H1 (cell line): ENCODE data around the gene RENBP. TPM values are rescaled to one million over a fixed set of nuclear protein-coding genes. Genes with fewer than 3 reads are reported as not detected.

ENCODE experiments used
- CTCF ChIA-PET: fragments of 300-600 bp; sonication (Branson Sonifier 250); formaldehyde crosslinking; loops from one replicate; lab custom pipeline; 2021; ENCODE audit not compliant: partially characterized antibody; lab: Charles Lee
- POLR2A ChIA-PET: fragments of 300-600 bp; sonication (Branson Sonifier 250); formaldehyde crosslinking; loops from one replicate; lab custom pipeline; 2021; ENCODE audit warnings: inconsistent platforms; ENCODE audit not compliant: partially characterized antibody; lab: Charles Lee
- DNase-seq, 2 experiments: peaks; one replicate each; pipeline versions ENCODE4 v3.0.0 to v3.0.0-alpha.2; 2010 to 2022; ENCODE audit warnings: low spot score in 2 of 2, low read depth in 1 of 2, mixed read lengths in 1 of 2
- FAIRE-seq: peaks from 2 replicates; lab custom pipeline; 2011; peaks lifted over from hg19 to GRCh38; lab: Jason Lieb, UNC
- H2AFZ ChIP-seq: 2 replicates; pipeline ENCODE4 v1.8.1; 2012; ENCODE audit warnings: low read length, inconsistent platforms
- H2AK5ac ChIP-seq: 2 replicates; pipeline ENCODE4 v1.6.1; 2013; ENCODE audit warnings: low read depth, low read length
- H2BK120ac ChIP-seq: replicated peaks from 2 replicates; pipeline ENCODE3; 2013; ENCODE audit warnings: low read depth, low read length, inconsistent platforms
- H2BK12ac ChIP-seq: 2 replicates; pipeline ENCODE4 v1.6.1; 2013; ENCODE audit warnings: low read depth, low read length
- H2BK15ac ChIP-seq: 2 replicates; pipeline ENCODE4 v1.6.1; 2013; ENCODE audit warnings: low read length
- H2BK20ac ChIP-seq: 2 replicates; pipeline ENCODE4 v1.6.1; 2013; ENCODE audit warnings: low read length
- H2BK5ac ChIP-seq: 2 replicates; pipeline ENCODE4 v1.6.1; 2013; ENCODE audit warnings: low read depth, low read length
- H3K14ac ChIP-seq: 2 replicates; pipeline ENCODE4 v1.6.1; 2013; ENCODE audit warnings: inconsistent platforms; ENCODE audit not compliant: insufficient read length
- H3K18ac ChIP-seq: 2 replicates; pipeline ENCODE4 v1.6.1; 2013; ENCODE audit warnings: low read length; ENCODE audit errors: extremely low read depth
- H3K23ac ChIP-seq: 2 replicates; pipeline ENCODE4 v1.6.1; 2013; ENCODE audit warnings: inconsistent platforms; ENCODE audit not compliant: insufficient read length
- H3K23me2 ChIP-seq: 2 replicates; pipeline ENCODE4 v1.6.1; 2013; ENCODE audit warnings: low read depth, low read length
- H3K27ac ChIP-seq: 2 replicates; pipeline ENCODE4 v1.6.1; 2011; ENCODE audit warnings: low read depth, low read length, inconsistent platforms
- H3K27me3 ChIP-seq, 4 experiments: replicated peaks in 1 of 4; 1 replicate in 1 of 4; 2 replicates in 3 of 4; pipeline versions ENCODE4 v1.6.1 to v1.8.1; 2011 to 2013; ENCODE audit warnings: low read length in 3 of 4, mild to moderate bottlenecking in 3 of 4, inconsistent platforms in 2 of 4, mixed read lengths in 2 of 4, moderate library complexity in 1 of 4; ENCODE audit not compliant: control insufficient read depth in 3 of 4, insufficient read depth in 3 of 4; ENCODE audit errors: extremely low read depth in 1 of 4
- H3K36me3 ChIP-seq, 4 experiments: 2 replicates each; pipeline versions ENCODE4 v1.6.1 to v1.8.1; 2011 to 2013; ENCODE audit warnings: mild to moderate bottlenecking in 4 of 4, low read length in 3 of 4, moderate library complexity in 2 of 4, control low read depth in 1 of 4, inconsistent platforms in 1 of 4; ENCODE audit not compliant: insufficient read depth in 4 of 4, control insufficient read depth in 2 of 4
- H3K4ac ChIP-seq: replicated peaks from 2 replicates; pipeline ENCODE3; 2013; ENCODE audit warnings: low read length, low read depth, mixed read lengths, inconsistent platforms; ENCODE audit not compliant: insufficient read length
- H3K4me1 ChIP-seq, 4 experiments: replicated peaks in 1 of 4; 1 replicate in 1 of 4; 2 replicates in 3 of 4; pipeline versions ENCODE4 v1.6.1 to v1.8.1; 2011 to 2013; ENCODE audit warnings: low read length in 3 of 4, inconsistent platforms in 2 of 4, mixed read lengths in 1 of 4; ENCODE audit not compliant: insufficient read depth in 4 of 4, control insufficient read depth in 3 of 4
- H3K4me2 ChIP-seq, 2 experiments: 2 replicates each; pipeline versions ENCODE4 v1.6.1 to v1.8.1; 2011 to 2013; ENCODE audit warnings: low read depth in 2 of 2, low read length in 2 of 2, control low read depth in 1 of 2, inconsistent platforms in 1 of 2, mild to moderate bottlenecking in 1 of 2; ENCODE audit not compliant: insufficient read depth in 1 of 2
- H3K4me3 ChIP-seq, 4 experiments: fragments of 200-600, 300-600 bp in 1 of 4; sonication (generic), shearing (Covaris generic), sonication (Bioruptor Twin) in 1 of 4; 2 replicates each; pipeline versions ENCODE4 v1.5.1 to v1.8.1; 2011 to 2016; ENCODE audit warnings: low read length in 4 of 4, low read depth in 3 of 4, control low read depth in 2 of 4, inconsistent platforms in 2 of 4, mild to moderate bottlenecking in 2 of 4, mixed read lengths in 1 of 4, moderate library complexity in 1 of 4; ENCODE audit not compliant: insufficient read depth in 2 of 4; ENCODE audit errors: extremely low read depth in 1 of 4
- H3K56ac ChIP-seq: replicated peaks from 2 replicates; pipeline ENCODE3; 2013; ENCODE audit warnings: low read depth, mild to moderate bottlenecking, mixed read lengths, low read length, inconsistent platforms; ENCODE audit not compliant: insufficient read length
- H3K79me1 ChIP-seq: 2 replicates; pipeline ENCODE4 v1.6.1; 2013; ENCODE audit warnings: low read depth, low read length, control low read depth
- H3K79me2 ChIP-seq, 2 experiments: 2 replicates each; pipeline versions ENCODE4 v1.6.1 to v1.8.1; 2012 to 2013; ENCODE audit warnings: low read length in 2 of 2, mild to moderate bottlenecking in 2 of 2, inconsistent platforms in 1 of 2; ENCODE audit not compliant: insufficient read depth in 2 of 2, control insufficient read depth in 1 of 2
- H3K9ac ChIP-seq, 4 experiments: replicated peaks in 1 of 4; 1 replicate in 1 of 4; 2 replicates in 3 of 4; pipeline versions ENCODE4 v1.6.1 to v1.8.1; 2011 to 2013; ENCODE audit warnings: low read depth in 3 of 4, low read length in 3 of 4, control low read depth in 2 of 4, mild to moderate bottlenecking in 2 of 4, moderate library complexity in 2 of 4, inconsistent platforms in 1 of 4; ENCODE audit errors: extremely low read depth in 1 of 4
- H3K9me3 ChIP-seq, 2 experiments: 2 replicates each; pipeline versions ENCODE4 v1.6.1 to v1.8.1; 2012 to 2013; ENCODE audit warnings: mild to moderate bottlenecking in 2 of 2, moderate library complexity in 2 of 2, control low read depth in 1 of 2, inconsistent platforms in 1 of 2, low read depth in 1 of 2, low read length in 1 of 2, mixed read lengths in 1 of 2; ENCODE audit not compliant: insufficient read depth in 2 of 2
- H4K20me1 ChIP-seq, 2 experiments: replicated peaks in 1 of 2; 2 replicates each; pipeline versions ENCODE3 to v1.8.1; 2011 to 2013; ENCODE audit warnings: inconsistent platforms in 2 of 2, low read length in 2 of 2, mild to moderate bottlenecking in 1 of 2; ENCODE audit not compliant: insufficient read depth in 2 of 2, control insufficient read depth in 1 of 2
- H4K5ac ChIP-seq: 2 replicates; pipeline ENCODE4 v1.6.1; 2013; ENCODE audit warnings: low read length, low read depth, mixed read lengths, inconsistent platforms; ENCODE audit not compliant: insufficient read length
- H4K8ac ChIP-seq: 2 replicates; pipeline ENCODE4 v1.8.0; 2013; ENCODE audit warnings: mild to moderate bottlenecking, moderate library complexity, low read length, inconsistent platforms; ENCODE audit not compliant: insufficient read depth; ENCODE audit errors: extremely low read depth
- H4K91ac ChIP-seq: replicated peaks from 2 replicates; pipeline ENCODE3; 2013; ENCODE audit warnings: low read length, mixed read lengths, inconsistent platforms; ENCODE audit not compliant: insufficient read length
- ATF3 ChIP-seq: IDR thresholded peaks from 2 replicates; pipeline ENCODE4 v1.6.1; 2011; ENCODE audit warnings: low read depth, mild to moderate bottlenecking, low read length; ENCODE audit not compliant: insufficient read depth
- CBX8 ChIP-seq: fragments of 300-800, 300-1000 bp; sonication (generic); IDR thresholded peaks from 2 replicates; pipeline ENCODE4 v1.7.1; 2016; ENCODE audit warnings: low read depth, low read length, borderline replicate concordance
- HDAC6 ChIP-seq: IDR thresholded peaks from one replicate; pipeline ENCODE4 v1.7.1; 2012; ENCODE audit warnings: low read depth, mild to moderate bottlenecking, inconsistent platforms, low read length, moderate library complexity
- MAFK ChIP-seq: IDR thresholded peaks from 2 replicates; pipeline ENCODE4 v1.6.1; 2012; ENCODE audit warnings: low read depth, mild to moderate bottlenecking, improper control_type of control experiment, low read length
- MAX ChIP-seq: IDR thresholded peaks from 2 replicates; pipeline ENCODE4 v1.6.1; 2012; ENCODE audit warnings: inconsistent platforms
- POLR2A ChIP-seq, 2 experiments: IDR thresholded peaks; 1 replicate in 1 of 2; 2 replicates in 1 of 2; pipeline ENCODE4 v1.6.1; 2011; ENCODE audit warnings: low read depth in 2 of 2, low read length in 2 of 2, mild to moderate bottlenecking in 2 of 2; ENCODE audit errors: control extremely low read depth in 1 of 2
- SIX5 ChIP-seq: IDR thresholded peaks from 2 replicates; pipeline ENCODE4 v1.6.1; 2011; ENCODE audit warnings: mild to moderate bottlenecking, low read depth, low read length
- TEAD4 ChIP-seq: IDR thresholded peaks from 2 replicates; pipeline ENCODE4 v1.6.1; 2012; ENCODE audit warnings: low read depth, low read length, inconsistent platforms, mixed read lengths
- YY1 ChIP-seq: IDR thresholded peaks from 2 replicates; pipeline ENCODE4 v1.6.1; 2011; ENCODE audit warnings: low read depth, mild to moderate bottlenecking, low read length
- WGBS, 2 experiments: shearing (Covaris generic) in 1 of 2; methylation state at CpG; one replicate each; pipeline versions ENCODE4 v1.1.6 to v1.1.7; 2013 to 2015; ENCODE audit warnings: low lambda C conversion rate in 2 of 2, mixed read lengths in 2 of 2, inconsistent platforms in 1 of 2, low coverage in 1 of 2, missing lambda C conversion rate in 1 of 2; ENCODE audit not compliant: insufficient replicate concordance in 2 of 2, insufficient coverage in 1 of 2, insufficient read length in 1 of 2; ENCODE audit errors: extremely low coverage in 1 of 2, missing lambda C conversion rate in 1 of 2; 5-methylcytosine and 5-hydroxymethylcytosine counted together
- polyA plus RNA-seq, 7 experiments: library from polyadenylated mRNA; depleted of rRNA in 3 of 7; stranded (reverse) in 5 of 7; unstranded in 2 of 7; fragments of >200 nt in 5 of 7; fragments of 200-250 nt in 2 of 7; gene quantifications; 1 replicate in 5 of 7; 2 replicates in 1 of 7; 4 replicates in 1 of 7; pipeline versions ENCODE4 v1.2.1 to v1.2.3, GENCODE V29; 2011 to 2013; ENCODE audit warnings: missing spikeins in 2 of 7, mixed read lengths in 2 of 7
- total RNA-seq: library from RNA; stranded (reverse); fragmentation: NEBNext Ultra II Directional; extraction: Animal tissue kit (Norgen Biotek cat#: 25700); gene quantifications from 2 replicates; pipeline ENCODE4 v1.2.1, GENCODE V29; 2021

The RENBP gene
- total and polyA plus RNA-seq, 2 of the 8 experiments (the other 6 are each of a cell fraction or from before 2014, with no cell fraction given) = 12.4 to 21.8 TPM

- H2BK20ac ChIP-seq = no peak overlapping the region
- TF ChIP-seq POLR2A (IDR thresholded peaks at IDR 0.05; ENCODE audit: control extremely low read depth in 1 of 2, low read depth in 2 of 2, low read length in 2 of 2) = no peak
- TF ChIP-seq ATF3 = no peak
- TF ChIP-seq MAX = no peak
- no peak for TF ChIP-seq SIX5
- TF ChIP-seq TEAD4 = no peak
- TF ChIP-seq MAFK = no peak
- TF ChIP-seq YY1 = no peak
- no peak for TF ChIP-seq HDAC6
- no peak for TF ChIP-seq CBX8
- no peaks in the 10 kb centered on the region for H3K79me1 ChIP-seq
- DNase-seq (no peak), FAIRE-seq (no peak)
- H4K91ac ChIP-seq = no peak overlapping the region
- 90% methylated on average over 11 of the region's 12 CpGs; no CpG with 5 or more reads in 1 of the 2 experiments for WGBS, 2 experiments
- no peak overlapping the region for H3K18ac ChIP-seq
- H3K36me3 ChIP-seq = no peaks in the 10 kb centered on the region
- H2BK120ac ChIP-seq = no peak overlapping the region
- H4K5ac ChIP-seq = no peak overlapping the region
- no peaks in the 10 kb centered on the region for H3K9me3 ChIP-seq
- no peak overlapping the region for H3K56ac ChIP-seq
- H3K23me2 ChIP-seq = no peaks in the 10 kb centered on the region
- no peaks in the 10 kb centered on the region for H4K20me1 ChIP-seq
- no peak overlapping the region for H2BK15ac ChIP-seq
- no peak overlapping the region for H2AFZ ChIP-seq
- H2BK12ac ChIP-seq = no peak overlapping the region
- no peaks in the 10 kb centered on the region for H3K27me3 ChIP-seq
- no peak overlapping the region for H3K27ac ChIP-seq
- no peaks in the 10 kb centered on the region for H3K79me2 ChIP-seq
- no peak overlapping the region for H3K4me2 ChIP-seq
- no peak overlapping the region for H3K23ac ChIP-seq
- H3K14ac ChIP-seq = no peak overlapping the region
- no peak overlapping the region for H4K8ac ChIP-seq
- peaks cover 0 to 4% (median 0%) of the 10 kb centered on the region in 4 experiments; a peak in 1 of 7 replicates for H3K4me1 ChIP-seq
- H2BK5ac ChIP-seq = no peak overlapping the region
- H3K4ac ChIP-seq = no peak overlapping the region
- no peak overlapping the region for H3K9ac ChIP-seq
- H3K4me3 ChIP-seq = no peak overlapping the region
- ChIA-PET CTCF (no interaction called here), POLR2A (interaction anchor here (1.2 kb wide), 1 partner anchor 10 kb away, joined by 3 read pairs; no protein-coding TSS in a partner anchor)
- no peak overlapping the region for H2AK5ac ChIP-seq
Measured at GRCh38 chrX:153983321-153983801, 38.9 kb upstream of the RENBP start.
